Thoracic aorta (tissue), 2 donors: ENCODE measurements around the gene FAM53B. TPM values are rescaled to one million over a fixed set of nuclear protein-coding genes. Genes with fewer than 3 reads are reported as not detected.

Experiments used
- ATAC-seq: fragments of 150-250 bp; one replicate; pipeline ENCODE4 v1.8.0; 2017; ENCODE audit warnings: low read depth; ENCODE audit not compliant: insufficient number of reproducible peaks, low FRiP score
- DNase-seq: peaks from one replicate; pipeline ENCODE4 v3.0.0-alpha.2; 2020; ENCODE audit warnings: low spot score
- H3K27ac ChIP-seq, 2 donors: fragments of 200-600 bp; sonication (generic); 1 replicate in 1 of 2; 2 replicates in 1 of 2; pipeline ENCODE4 v1.5.1; 2016; ENCODE audit warnings: mild to moderate bottlenecking in 2 of 2, moderate library complexity in 2 of 2
- H3K27me3 ChIP-seq: fragments of 200-600 bp; sonication (generic); replicated peaks from 2 replicates; pipeline ENCODE4 v1.6.0; 2016; ENCODE audit warnings: mild to moderate bottlenecking; ENCODE audit not compliant: insufficient read depth
- H3K36me3 ChIP-seq: fragments of 200-600 bp; sonication (generic); one replicate; pipeline ENCODE4 v1.5.1; 2016
- H3K4me1 ChIP-seq, 2 donors: fragments of 200-600 bp; sonication (generic); 1 replicate in 1 of 2; 2 replicates in 1 of 2; pipeline versions ENCODE4 v1.5.1 to v1.6.0; 2016; ENCODE audit warnings: low read depth in 2 of 2, mild to moderate bottlenecking in 1 of 2; ENCODE audit not compliant: control insufficient read depth in 1 of 2
- H3K4me3 ChIP-seq: fragments of 200-600 bp; sonication (generic); 2 replicates; pipeline ENCODE4 v1.5.1; 2016; ENCODE audit warnings: mild to moderate bottlenecking
- H3K9me3 ChIP-seq: fragments of 200-600 bp; sonication (generic); 2 replicates; pipeline ENCODE4 v1.5.1; 2016
- CTCF ChIP-seq: fragments of 200-600 bp; sonication (generic); IDR thresholded peaks from one replicate; pipeline ENCODE4 v1.5.1; 2019; ENCODE audit warnings: antibody characterized with exemption
- total RNA-seq, 2 donors: library from RNA; depleted of rRNA; stranded (reverse); fragments of >200 nt; gene quantifications; one replicate each; pipeline versions ENCODE4 v1.1.0 to v1.2.3, GENCODE V29; 2016

The FAM53B gene
- total RNA-seq, 2 donors from 2014 or later = 26.6 to 49.5 TPM

DNA sequence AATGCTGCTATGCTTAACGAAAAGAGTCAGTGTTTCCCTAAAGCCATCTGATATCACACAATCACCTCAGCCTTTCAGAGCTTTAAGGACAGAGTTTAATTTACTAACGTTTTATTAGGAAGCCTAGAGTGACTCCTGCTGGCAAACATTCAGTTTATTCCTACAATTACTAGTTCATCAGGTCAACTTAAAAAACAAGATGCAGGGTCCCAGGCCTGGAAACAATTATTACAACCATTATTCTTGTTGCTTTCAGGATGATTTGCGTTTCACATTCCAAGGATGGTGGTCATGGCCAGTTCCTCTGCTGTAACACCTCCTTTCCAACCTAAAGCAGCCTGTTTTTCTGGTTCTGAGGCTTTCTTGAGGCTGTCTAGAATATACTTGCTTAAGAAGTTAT, 1.5 kb upstream of the FAM53B start:
- Histone ChIP-seq H3K4me1 (peaks cover 16 to 36% of the 10 kb centered on the region in 2 donors), H3K4me3 (no peak overlapping the region), H3K9me3 (no peaks in the 10 kb centered on the region), H3K27me3 (no peaks in the 10 kb centered on the region), H3K36me3 (no peaks in the 10 kb centered on the region), H3K27ac (peak overlapping the region in 1 of 2 donors; percentile 27)
- TF ChIP-seq CTCF = no peak
- DNase-seq = no peak
- no peak for ATAC-seq

- H3K4me1 ChIP-seq = peaks cover 20 to 40% of the 10 kb centered on the region in 2 donors
- DNase-seq = no peak
- peak overlapping the region; percentile 27 to 53 for H3K27ac ChIP-seq
- no peak overlapping the region for H3K4me3 ChIP-seq
- TF ChIP-seq CTCF = no peak
- no peaks in the 10 kb centered on the region for H3K36me3 ChIP-seq
- no peak for ATAC-seq
- no peaks in the 10 kb centered on the region for H3K9me3 ChIP-seq
- H3K27me3 ChIP-seq = no peaks in the 10 kb centered on the region
These were observed 1.1 kb upstream of the FAM53B start for GRCh38 chr10:124745252-124745651.

- ATAC-seq = no peak
- Histone ChIP-seq H3K27ac (peak overlapping the region; percentile 32 to 40), H3K4me1 (peaks cover 32 to 58% of the 10 kb centered on the region in 2 donors), H3K4me3 (peak overlapping the region; percentile 86), H3K27me3 (no peaks in the 10 kb centered on the region), H3K9me3 (no peaks in the 10 kb centered on the region), H3K36me3 (no peaks in the 10 kb centered on the region)
- TF ChIP-seq CTCF = no peak
- DNase-seq = no peak
These were observed 732 bp downstream of the FAM53B start for GRCh38 chr10:124743191-124744101.

GRCh38 chr10:124742413-124743190, 1.6 kb downstream of the FAM53B start:
- no peak for DNase-seq
- Histone ChIP-seq H3K27me3 (no peaks in the 10 kb centered on the region), H3K36me3 (no peaks in the 10 kb centered on the region), H3K4me1 (peaks cover 33 to 66% of the 10 kb centered on the region in 2 donors), H3K9me3 (no peaks in the 10 kb centered on the region), H3K27ac (peak overlapping the region; percentile 37 to 39), H3K4me3 (peak overlapping the region; percentile 86)
- no peak for TF ChIP-seq CTCF
- no peak for ATAC-seq

- TF ChIP-seq CTCF = no peak
- H3K36me3 ChIP-seq = no peaks in the 10 kb centered on the region
- H3K4me1 ChIP-seq = peaks cover 39 to 72% of the 10 kb centered on the region in 2 donors
- no peak for DNase-seq
- no peaks in the 10 kb centered on the region for H3K9me3 ChIP-seq
- no peaks in the 10 kb centered on the region for H3K27me3 ChIP-seq
- H3K4me3 ChIP-seq = peak overlapping the region; percentile 86
- H3K27ac ChIP-seq = peak overlapping the region; percentile 37 to 39
- no peak for ATAC-seq
These were observed 2.2 kb downstream of the FAM53B start for GRCh38 chr10:124741922-124742412.
